CD4-positive, alpha-beta T cell (primary cell): ENCODE measurements around the gene DNAH17. TPM values are rescaled to one million over a fixed set of nuclear protein-coding genes. Genes with fewer than 3 reads are reported as not detected.

Experiments used
- ATAC-seq: fragments of 200-7000 bp; cut with Tn5 transposase; one replicate; pipeline ENCODE4 v1.10.0; 2022; ENCODE audit warnings: mild to moderate bottlenecking; ENCODE audit not compliant: poor library complexity
- CTCF ChIA-PET: fragments of 350-600 bp; sonication (Branson Sonifier 250); formaldehyde crosslinking; loops from one replicate; lab custom pipeline; 2021; ENCODE audit warnings: antibody characterized with exemption, inconsistent platforms; lab: Charles Lee
- POLR2A ChIA-PET: fragments of 350-600 bp; sonication (Branson Sonifier 250); formaldehyde crosslinking; loops from one replicate; lab custom pipeline; 2021; ENCODE audit warnings: antibody characterized with exemption, inconsistent platforms; lab: Charles Lee
- DNase-seq, 14 experiments: peaks; one replicate each; pipeline ENCODE4 v3.0.0-alpha.2; 2013 to 2020; ENCODE audit warnings: mixed read lengths in 2 of 14
- H3K27ac ChIP-seq, 2 donors: one replicate each; pipeline versions ENCODE4 v1.5.1 to v1.7.0; 2013; ENCODE audit warnings: low read length in 2 of 2, low read depth in 1 of 2, mild to moderate bottlenecking in 1 of 2
- H3K27me3 ChIP-seq, 2 experiments: 1 replicate in 1 of 2; 2 replicates in 1 of 2; pipeline versions ENCODE4 v1.6.1 to v1.7.0; 2013; ENCODE audit warnings: low read length in 2 of 2, control low read depth in 1 of 2, mild to moderate bottlenecking in 1 of 2, moderate library complexity in 1 of 2; ENCODE audit not compliant: insufficient read depth in 2 of 2, control insufficient read depth in 1 of 2
- H3K36me3 ChIP-seq: one replicate; pipeline ENCODE4 v1.6.1; 2013; ENCODE audit warnings: low read length, control low read depth; ENCODE audit not compliant: insufficient read depth
- H3K4me1 ChIP-seq: one replicate; pipeline ENCODE4 v1.6.1; 2013; ENCODE audit warnings: low read length, control low read depth; ENCODE audit not compliant: insufficient read depth
- H3K4me3 ChIP-seq: one replicate; pipeline ENCODE4 v1.5.1; 2013; ENCODE audit warnings: mild to moderate bottlenecking, low read length, moderate library complexity
- H3K9me3 ChIP-seq, 2 experiments: 1 replicate in 1 of 2; 2 replicates in 1 of 2; pipeline versions ENCODE4 v1.6.1 to v1.7.0; 2013; ENCODE audit warnings: low read length in 2 of 2, mild to moderate bottlenecking in 2 of 2, control low read depth in 1 of 2, moderate library complexity in 1 of 2; ENCODE audit not compliant: control insufficient read depth in 1 of 2, insufficient read depth in 1 of 2
- H3K27ac Mint-ChIP-seq: one replicate; pipeline ENCODE4 v1.8.0; 2020; ENCODE audit warnings: mixed read lengths
- H3K27me3 Mint-ChIP-seq: one replicate; pipeline ENCODE4 v1.8.0; 2021; ENCODE audit warnings: mixed read lengths
- H3K36me3 Mint-ChIP-seq: one replicate; pipeline ENCODE4 v1.8.0; 2021; ENCODE audit warnings: low read depth, mixed read lengths
- H3K4me1 Mint-ChIP-seq: one replicate; pipeline ENCODE4 v1.8.0; 2021; ENCODE audit warnings: low read depth, mixed read lengths
- H3K4me3 Mint-ChIP-seq: one replicate; pipeline ENCODE4 v1.8.0; 2020; ENCODE audit warnings: mild to moderate bottlenecking, mixed read lengths
- H3K9me3 Mint-ChIP-seq: one replicate; pipeline ENCODE4 v1.8.0; 2020; ENCODE audit warnings: mixed read lengths
- CTCF ChIP-seq: fragments of 200-600 bp; IDR thresholded peaks from one replicate; pipeline ENCODE4 v1.8.0; 2022; ENCODE audit warnings: antibody characterized with exemption, mild to moderate bottlenecking
- intact Hi-C, 2 experiments: fragments of 100-400 bp; cut with DNase I in 1 of 2; cut with micrococcal nuclease in 1 of 2; formaldehyde crosslinking; loops; one replicate each; pipeline versions ENCODE4 v1.15.1 to v1.9.0; 2023 to 2025; cut with DNase I, micrococcal nuclease
- total RNA-seq, 174 experiments: library from RNA in 2 of 174; stranded (reverse) in 2 of 174; gene quantifications; one replicate each; pipeline ENCODE4 v1.2.3 and lab custom pipeline; 2021 to 2026

The DNAH17 gene
- total RNA-seq, 2 experiments from 2014 or later = 0.14 TPM; not detected in 1

- no peaks in the 10 kb centered on the region for H3K9me3 Mint-ChIP-seq
- H3K9me3 ChIP-seq = no peaks in the 10 kb centered on the region
- H3K27me3 ChIP-seq = no peaks in the 10 kb centered on the region
- intact Hi-C loops = loop anchor here (5.0 kb wide), 2 partner anchors 33 to 38 kb away; no protein-coding TSS in a partner anchor
- no peak for ATAC-seq
- H3K36me3 Mint-ChIP-seq = peaks cover 20% of the 10 kb centered on the region
- POLR2A ChIA-PET = interaction anchor here (0.6 to 1.2 kb wide), 4 partner anchors 24 to 342 kb away, joined by 3 to 4 read pairs (median 4); partner anchors contain the start of gene SOCS3
- H3K27ac ChIP-seq = peak overlapping the region; percentile 35 to 48
- peaks cover 3% of the 10 kb centered on the region for H3K36me3 ChIP-seq
- H3K4me3 Mint-ChIP-seq = peak overlapping the region; percentile 79
- TF ChIP-seq CTCF = no peak
- H3K27ac Mint-ChIP-seq = peak overlapping the region; percentile 75
- H3K4me3 ChIP-seq = no peak overlapping the region
- peaks cover 80% of the 10 kb centered on the region for H3K4me1 Mint-ChIP-seq
- peak in 8 of 14 experiments; percentile 16 to 76 (median 49) for DNase-seq
- CTCF ChIA-PET = interaction anchor here (1.8 to 4.0 kb wide), 4 partner anchors 23 to 133 kb away, joined by 7 to 23 read pairs (median 12); no protein-coding TSS in a partner anchor
- H3K4me1 ChIP-seq = peaks cover 94% of the 10 kb centered on the region
- H3K27me3 Mint-ChIP-seq = no peaks in the 10 kb centered on the region
Observed at GRCh38 chr17:78383725-78384471, 193.3 kb downstream of the DNAH17 start.

- ChIA-PET CTCF (interaction anchor here (0.7 to 4.0 kb wide), 4 partner anchors 19 to 131 kb away, joined by 3 to 23 read pairs (median 12); no protein-coding TSS in a partner anchor), POLR2A (interaction anchor here (0.6 to 2.4 kb wide), 8 partner anchors 21 to 125 kb away, joined by 3 to 6 read pairs (median 4); no protein-coding TSS in a partner anchor)
- H3K27ac ChIP-seq = peak overlapping the region; percentile 53 to 76
- Mint-ChIP-seq H3K4me1 (peaks cover 64% of the 10 kb centered on the region), H3K36me3 (peaks cover 21% of the 10 kb centered on the region), H3K27me3 (no peaks in the 10 kb centered on the region), H3K9me3 (no peaks in the 10 kb centered on the region), H3K4me3 (peak overlapping the region; percentile 66), H3K27ac (peak overlapping the region; percentile 75)
- H3K4me1 ChIP-seq = peaks cover 81% of the 10 kb centered on the region
- ATAC-seq = peak; percentile 74
- peak overlapping the region; percentile 29 for H3K4me3 ChIP-seq
- intact Hi-C loops = loop anchor here (5.0 kb wide), 2 partner anchors 36 to 41 kb away; no protein-coding TSS in a partner anchor
- H3K9me3 ChIP-seq = no peaks in the 10 kb centered on the region
- TF ChIP-seq CTCF = no peak
- no peaks in the 10 kb centered on the region for H3K27me3 ChIP-seq
- H3K36me3 ChIP-seq = peaks cover 3% of the 10 kb centered on the region
- peak in 11 of 14 experiments; percentile 17 to 85 (median 34) for DNase-seq
Observed at GRCh38 chr17:78381601-78382232, 195.5 kb downstream of the DNAH17 start.

GRCh38 chr17:78380370-78380769 lies 196.8 kb downstream of the DNAH17 start:
- Histone ChIP-seq H3K27ac (no peak overlapping the region), H3K9me3 (no peaks in the 10 kb centered on the region), H3K36me3 (peaks cover 3% of the 10 kb centered on the region), H3K27me3 (no peaks in the 10 kb centered on the region), H3K4me1 (peaks cover 68% of the 10 kb centered on the region), H3K4me3 (no peak overlapping the region)
- Mint-ChIP-seq H3K4me3 (peak overlapping the region; percentile 66), H3K27ac (peak overlapping the region; percentile 75), H3K9me3 (no peaks in the 10 kb centered on the region), H3K4me1 (peaks cover 51% of the 10 kb centered on the region), H3K36me3 (peaks cover 21% of the 10 kb centered on the region), H3K27me3 (no peaks in the 10 kb centered on the region)
- ATAC-seq (no peak), DNase-seq (peak in 1 of 14 experiments; percentile 27)
- CTCF ChIA-PET = interaction anchor here (4.0 kb wide), 1 partner anchor 19 kb away, joined by 23 read pairs; no protein-coding TSS in a partner anchor
- TF ChIP-seq CTCF = no peak
- intact Hi-C loops = loop anchor here (5.0 kb wide), 2 partner anchors 37 to 42 kb away; no protein-coding TSS in a partner anchor
- POLR2A ChIA-PET = interaction anchor here (0.7 to 2.4 kb wide), 2 partner anchors 24 to 33 kb away, joined by 3 to 6 read pairs; no protein-coding TSS in a partner anchor
